C1 segment of cervical spinal cord (tissue), 14 donors: ENCODE measurements around the gene PLEKHH1.
A peak's percentile ranks its signal among the peaks of the same experiment; 100 is the strongest.

Experiments
- DNase-seq, 14 donors: peaks; one replicate each; lab custom pipeline; 2025; lab: John Stamatoyannopoulos, UW

Gene PLEKHH1

GRCh38 chr14:67562025-67562775, 29.1 kb downstream of the PLEKHH1 start:
- DNase-seq = no peak

GRCh38 chr14:67562776-67563150, 29.7 kb downstream of the PLEKHH1 start:
- no peak for DNase-seq

- DNase-seq = no peak
Measured at GRCh38 chr14:67564236-67564635, 31.1 kb downstream of the PLEKHH1 start.

- DNase-seq = peak in 8 of 14 donors; percentile 21 to 63 (median 40)
Measured at GRCh38 chr14:67566908-67567307, 33.8 kb downstream of the PLEKHH1 start.

GRCh38 chr14:67567654-67568053, 34.6 kb downstream of the PLEKHH1 start:
- DNase-seq = peak in 2 of 14 donors; percentile 32 to 44

- no peak for DNase-seq
Measured at GRCh38 chr14:67569011-67569650, 36.0 kb downstream of the PLEKHH1 start.

- DNase-seq = no peak
Measured at GRCh38 chr14:67569651-67570290, 36.7 kb downstream of the PLEKHH1 start.

- DNase-seq = no peak
Measured at GRCh38 chr14:67570453-67570852, 37.4 kb downstream of the PLEKHH1 start.

GRCh38 chr14:67571275-67571990, 38.3 kb downstream of the PLEKHH1 start:
- DNase-seq = peak in 8 of 14 donors; percentile 24 to 71 (median 45)

GRCh38 chr14:67571991-67572323, 38.9 kb downstream of the PLEKHH1 start:
- no peak for DNase-seq

- DNase-seq = no peak
Measured at GRCh38 chr14:67572608-67573007, 39.5 kb downstream of the PLEKHH1 start.

- DNase-seq = no peak
Measured at GRCh38 chr14:67573228-67574010, 40.3 kb downstream of the PLEKHH1 start.

- DNase-seq = no peak
Measured at GRCh38 chr14:67574156-67574555, 41.1 kb downstream of the PLEKHH1 start.

- DNase-seq = no peak
Measured at GRCh38 chr14:67574806-67575205, 41.7 kb downstream of the PLEKHH1 start.

- DNase-seq = no peak
Measured at GRCh38 chr14:67575684-67576083, 42.6 kb downstream of the PLEKHH1 start.

GRCh38 chr14:67576216-67576955, 43.3 kb downstream of the PLEKHH1 start:
- no peak for DNase-seq

- no peak for DNase-seq
Measured at GRCh38 chr14:67577181-67577808, 44.2 kb downstream of the PLEKHH1 start.

- DNase-seq = peak in 1 of 14 donors; percentile 67
Measured at GRCh38 chr14:67577909-67578749, 45.0 kb downstream of the PLEKHH1 start.

GRCh38 chr14:67579040-67579439, 46.0 kb downstream of the PLEKHH1 start:
- peak in 1 of 14 donors; percentile 28 for DNase-seq
